Muscle of leg (tissue), 11 donors: ENCODE results near the gene KRTAP26-1. TPM values are rescaled to one million over a fixed set of nuclear protein-coding genes. Genes with fewer than 3 reads are reported as not detected.

Experiments used
- DNase-seq: peaks from one replicate; pipeline ENCODE4 v3.0.0; 2013
- H3K27ac ChIP-seq: one replicate; pipeline ENCODE4 v1.5.1; 2013; ENCODE audit warnings: mild to moderate bottlenecking, low read length, control low read depth
- H3K27me3 ChIP-seq: one replicate; pipeline ENCODE4 v1.6.1; 2013; ENCODE audit warnings: low read length; ENCODE audit not compliant: control insufficient read depth, insufficient read depth
- H3K36me3 ChIP-seq: one replicate; pipeline ENCODE4 v1.6.1; 2013; ENCODE audit warnings: low read length; ENCODE audit not compliant: control insufficient read depth, insufficient read depth
- H3K4me1 ChIP-seq: one replicate; pipeline ENCODE4 v1.6.1; 2013; ENCODE audit warnings: low read length; ENCODE audit not compliant: control insufficient read depth, insufficient read depth
- H3K4me3 ChIP-seq: one replicate; pipeline ENCODE4 v1.5.1; 2013; ENCODE audit warnings: low read length, control low read depth
- H3K9me3 ChIP-seq: replicated peaks from 2 replicates; pipeline ENCODE4 v1.6.1; 2013; ENCODE audit warnings: low read depth, low read length; ENCODE audit not compliant: control insufficient read depth
- WGBS: methylation state at CpG from one replicate; pipeline ENCODE4 v1.1.5; 2013; ENCODE audit warnings: missing lambda C conversion rate; ENCODE audit not compliant: insufficient coverage; 5-methylcytosine and 5-hydroxymethylcytosine counted together
- polyA plus RNA-seq, 8 donors: library from polyadenylated mRNA; unstranded; fragments of 120-200 nt; gene quantifications; one replicate each; pipeline versions ENCODE4 v1.2.1 to v1.2.3, GENCODE V29; 2013; ENCODE audit warnings: inconsistent platforms in 1 of 8, low replicate concordance in 1 of 8; ENCODE audit not compliant: insufficient read length in 8 of 8, insufficient read depth in 1 of 8
- total RNA-seq: library from RNA; stranded (reverse); fragments of 120-200 nt; gene quantifications from one replicate; pipeline ENCODE4 v1.2.4, GENCODE V29; 2013

The KRTAP26-1 gene
- total and polyA plus RNA-seq, 9 donors: not detected

DNA sequence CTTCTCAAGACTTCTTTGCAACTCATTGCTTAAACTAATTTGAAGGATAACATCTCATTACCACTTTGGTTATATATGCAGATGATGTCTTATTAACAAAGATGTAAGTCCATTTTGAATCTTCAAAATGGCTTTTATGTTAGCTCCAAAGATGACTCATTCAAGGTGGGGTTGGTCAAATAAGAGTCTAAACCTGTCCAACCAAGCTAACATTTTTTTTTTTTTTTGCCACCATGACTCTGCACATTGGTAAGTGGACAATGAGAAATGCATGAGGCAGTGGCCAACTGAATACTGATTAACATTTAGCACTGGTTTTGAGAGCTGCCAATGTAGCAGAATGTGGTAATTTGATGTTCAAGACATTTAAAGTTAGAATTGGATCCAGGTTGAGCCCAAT, 17.7 kb upstream of the KRTAP26-1 start:
- H3K27me3 ChIP-seq: no peaks in the 10 kb centered on the region
- no peaks in the 10 kb centered on the region for H3K4me1 ChIP-seq

GRCh38 chr21:30337276-30337744, 17.2 kb upstream of the KRTAP26-1 start, which contains the start of gene KRTAP27-1:
Gene KRTAP27-1, minus strand, starts transcription at chr21:30337694. Its CDS starts 26 bp downstream, at chr21:30337668.
- WGBS: 85% methylated on average over 5 of the region's 6 CpGs
- Histone ChIP-seq H3K9me3 (no peaks in the 10 kb centered on the region), H3K36me3 (no peaks in the 10 kb centered on the region), H3K27ac (no peak within 1 kb of the TSS), H3K27me3 (no peaks in the 10 kb centered on the region), H3K4me3 (no peak within 1 kb of the TSS), H3K4me1 (no peaks in the 10 kb centered on the region)
- no peak for DNase-seq

More for the DNA sequence above, 17.7 kb upstream of the KRTAP26-1 start:
- Histone ChIP-seq H3K36me3 (no peaks in the 10 kb centered on the region), H3K27ac (no peak overlapping the region), H3K4me3 (no peak overlapping the region), H3K9me3 (no peaks in the 10 kb centered on the region)
- DNase-seq: no peak

DNA sequence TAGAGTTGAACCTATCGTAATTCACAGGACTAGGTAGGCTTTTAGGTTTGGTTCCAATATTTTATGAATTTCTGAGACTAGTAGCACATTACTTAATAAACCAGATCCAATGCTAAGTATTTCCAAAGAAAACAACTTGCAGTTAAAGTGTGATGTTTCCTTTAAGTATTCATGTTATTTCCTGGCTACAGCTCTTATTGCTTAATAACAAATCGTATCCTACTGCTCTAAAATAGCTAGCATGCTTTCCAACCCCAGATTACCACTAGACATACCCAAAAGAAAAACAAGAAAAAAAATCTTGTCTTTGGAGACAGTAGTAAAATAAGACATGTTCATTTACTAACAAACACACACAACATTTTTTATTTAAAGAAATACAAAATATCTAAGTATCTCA, 16.5 kb upstream of the KRTAP26-1 start:
- H3K27ac ChIP-seq: no peak overlapping the region
- no peaks in the 10 kb centered on the region for H3K36me3 ChIP-seq
- no peak overlapping the region for H3K4me3 ChIP-seq
- no peaks in the 10 kb centered on the region for H3K9me3 ChIP-seq
- H3K4me1 ChIP-seq: no peaks in the 10 kb centered on the region
- H3K27me3 ChIP-seq: no peaks in the 10 kb centered on the region
- WGBS: no CpG with 5 or more reads among the region's 2 CpGs
- DNase-seq: peak; percentile 24

GRCh38 chr21:30333736-30334135, 13.6 kb upstream of the KRTAP26-1 start:
- Histone ChIP-seq H3K27ac (no peak overlapping the region), H3K27me3 (no peaks in the 10 kb centered on the region), H3K9me3 (no peaks in the 10 kb centered on the region), H3K4me3 (no peak overlapping the region), H3K36me3 (no peaks in the 10 kb centered on the region), H3K4me1 (no peaks in the 10 kb centered on the region)
- no peak for DNase-seq
- WGBS: no CpG with 5 or more reads among the region's 3 CpGs

GRCh38 chr21:30332681-30333080, 12.6 kb upstream of the KRTAP26-1 start:
- no peaks in the 10 kb centered on the region for H3K9me3 ChIP-seq
- no peak overlapping the region for H3K27ac ChIP-seq
- no peaks in the 10 kb centered on the region for H3K4me1 ChIP-seq
- WGBS: no CpG with 5 or more reads among the region's 2 CpGs
- no peaks in the 10 kb centered on the region for H3K36me3 ChIP-seq
- no peak for DNase-seq
- no peaks in the 10 kb centered on the region for H3K27me3 ChIP-seq
- H3K4me3 ChIP-seq: no peak overlapping the region

GRCh38 chr21:30329203-30329875, 9.2 kb upstream of the KRTAP26-1 start:
- WGBS: 92% methylated on average over 3 of the region's 4 CpGs
- no peaks in the 10 kb centered on the region for H3K4me1 ChIP-seq
- no peaks in the 10 kb centered on the region for H3K36me3 ChIP-seq
- no peaks in the 10 kb centered on the region for H3K27me3 ChIP-seq
- DNase-seq: no peak
- no peak overlapping the region for H3K4me3 ChIP-seq
- H3K27ac ChIP-seq: no peak overlapping the region
- peaks cover 4% of the 10 kb centered on the region for H3K9me3 ChIP-seq

- Histone ChIP-seq H3K9me3 (peaks cover 4% of the 10 kb centered on the region), H3K4me3 (no peak overlapping the region), H3K4me1 (no peaks in the 10 kb centered on the region), H3K27me3 (no peaks in the 10 kb centered on the region), H3K36me3 (no peaks in the 10 kb centered on the region), H3K27ac (no peak overlapping the region)
- no peak for DNase-seq
These were observed 6.3 kb upstream of the KRTAP26-1 start for GRCh38 chr21:30326390-30326789.

- H3K9me3 ChIP-seq: no peaks in the 10 kb centered on the region
- H3K4me3 ChIP-seq: no peak overlapping the region
- DNase-seq: no peak
- H3K27ac ChIP-seq: no peak overlapping the region
- no peaks in the 10 kb centered on the region for H3K27me3 ChIP-seq
- no peaks in the 10 kb centered on the region for H3K4me1 ChIP-seq
- WGBS: no CpG with 5 or more reads among the region's 2 CpGs
- no peaks in the 10 kb centered on the region for H3K36me3 ChIP-seq
These were observed 4.4 kb downstream of the KRTAP26-1 start for GRCh38 chr21:30315701-30316100.

- 80% methylated on average over 1 of the region's 2 CpGs for WGBS
These were observed 13.2 kb downstream of the KRTAP26-1 start for GRCh38 chr21:30306884-30307283.

DNA sequence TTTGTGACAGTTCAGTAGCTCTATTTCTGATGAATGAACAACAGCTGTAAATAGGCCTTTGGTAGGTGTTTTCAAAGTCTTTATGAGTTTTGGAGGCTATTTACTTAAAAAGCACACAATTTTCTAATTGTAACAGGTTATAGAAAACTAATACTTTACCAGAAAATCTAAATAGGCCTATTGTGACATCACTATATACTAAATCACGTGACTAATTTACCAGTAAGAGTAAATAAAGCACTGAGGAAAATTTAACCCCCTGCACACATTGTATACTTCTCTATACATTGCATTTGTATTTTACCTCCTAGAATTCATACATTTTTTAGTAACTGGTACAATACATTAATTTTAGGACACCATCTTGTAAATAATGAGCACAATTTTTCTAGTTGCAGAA, 15.0 kb downstream of the KRTAP26-1 start:
- Histone ChIP-seq H3K27me3 (no peaks in the 10 kb centered on the region), H3K4me1 (no peaks in the 10 kb centered on the region), H3K27ac (no peak overlapping the region), H3K36me3 (no peaks in the 10 kb centered on the region), H3K4me3 (no peak overlapping the region), H3K9me3 (no peaks in the 10 kb centered on the region)
- DNase-seq: no peak
- WGBS: no CpG with 5 or more reads among the region's 1 CpG

More at GRCh38 chr21:30306884-30307283, 13.2 kb downstream of the KRTAP26-1 start:
- no peaks in the 10 kb centered on the region for H3K27me3 ChIP-seq
- peak; percentile 11 for DNase-seq
- no peaks in the 10 kb centered on the region for H3K4me1 ChIP-seq
- no peaks in the 10 kb centered on the region for H3K36me3 ChIP-seq
- no peak overlapping the region for H3K4me3 ChIP-seq
- no peaks in the 10 kb centered on the region for H3K9me3 ChIP-seq
- no peak overlapping the region for H3K27ac ChIP-seq

GRCh38 chr21:30289215-30289614, 30.9 kb downstream of the KRTAP26-1 start, which contains the start of gene KRTAP25-1:
Gene KRTAP25-1, minus strand, starts transcription at chr21:30289514. Its CDS starts 24 bp downstream, at chr21:30289490.
- Histone ChIP-seq H3K27me3 (no peaks in the 10 kb centered on the region), H3K27ac (no peak within 1 kb of the TSS), H3K4me3 (no peak within 1 kb of the TSS), H3K4me1 (no peaks in the 10 kb centered on the region), H3K9me3 (no peaks in the 10 kb centered on the region), H3K36me3 (no peaks in the 10 kb centered on the region)
- DNase-seq: no peak
- WGBS: 96% methylated on average over 2 of the region's 2 CpGs
